Astrocyte (in vitro differentiated cells and primary cell): ENCODE measurements around the gene WDR37. TPM values are rescaled to one million over a fixed set of nuclear protein-coding genes. Genes with fewer than 3 reads are reported as not detected.

Experiments used
- DNase-seq: peaks from one replicate; pipeline ENCODE4 v3.0.0-alpha.2; 2010; ENCODE audit warnings: low read depth
- FAIRE-seq: peaks from 2 replicates; lab custom pipeline; 2011; peaks lifted over from hg19 to GRCh38; lab: Jason Lieb, UNC
- H2AFZ ChIP-seq: 2 replicates; pipeline ENCODE4 v1.6.0; 2012; ENCODE audit warnings: low read depth, low read length, inconsistent platforms
- H3K27ac ChIP-seq: 2 replicates; pipeline ENCODE4 v1.5.1; 2011; ENCODE audit warnings: low read depth, low read length, inconsistent platforms
- H3K27me3 ChIP-seq: 2 replicates; pipeline ENCODE4 v1.6.0; 2011; ENCODE audit warnings: low read length, inconsistent platforms; ENCODE audit not compliant: insufficient read depth
- H3K36me3 ChIP-seq: 2 replicates; pipeline ENCODE4 v1.5.1; 2011; ENCODE audit warnings: low read length, inconsistent platforms; ENCODE audit not compliant: insufficient read depth
- H3K4me1 ChIP-seq: 2 replicates; pipeline ENCODE4 v1.5.1; 2011; ENCODE audit warnings: low read length, inconsistent platforms; ENCODE audit not compliant: insufficient read depth
- H3K4me2 ChIP-seq: 2 replicates; pipeline ENCODE4 v1.6.0; 2012; ENCODE audit warnings: low read length, inconsistent platforms
- H3K4me3 ChIP-seq: 2 replicates; pipeline ENCODE4 v1.5.1; 2011; ENCODE audit warnings: low read depth, mild to moderate bottlenecking, low read length, inconsistent platforms; ENCODE audit not compliant: insufficient read depth
- H3K79me2 ChIP-seq: 2 replicates; pipeline ENCODE4 v1.6.0; 2012; ENCODE audit warnings: mild to moderate bottlenecking, low read length, inconsistent platforms; ENCODE audit not compliant: insufficient read depth
- H3K9ac ChIP-seq: 2 replicates; pipeline ENCODE4 v1.6.0; 2012; ENCODE audit warnings: mild to moderate bottlenecking, low read length, inconsistent platforms
- H3K9me3 ChIP-seq: 2 replicates; pipeline ENCODE4 v1.5.1; 2012; ENCODE audit warnings: low read depth, mild to moderate bottlenecking, low read length, inconsistent platforms; ENCODE audit not compliant: insufficient read depth
- H4K20me1 ChIP-seq: 2 replicates; pipeline ENCODE4 v1.6.0; 2012; ENCODE audit warnings: low read length, inconsistent platforms; ENCODE audit not compliant: insufficient read depth
- H3K27ac Mint-ChIP-seq: one replicate; pipeline ENCODE4 v1.8.0; 2021; ENCODE audit warnings: mild to moderate bottlenecking, mixed read lengths; ENCODE audit not compliant: unreplicated experiment
- H3K27me3 Mint-ChIP-seq: one replicate; pipeline ENCODE4 v1.8.0; 2021; ENCODE audit warnings: low read depth, mixed read lengths; ENCODE audit not compliant: unreplicated experiment
- H3K36me3 Mint-ChIP-seq: one replicate; pipeline ENCODE4 v1.8.0; 2021; ENCODE audit warnings: low read depth, mixed read lengths; ENCODE audit not compliant: unreplicated experiment
- H3K4me1 Mint-ChIP-seq: one replicate; pipeline ENCODE4 v1.8.0; 2021; ENCODE audit warnings: low read depth, mixed read lengths; ENCODE audit not compliant: unreplicated experiment
- H3K4me3 Mint-ChIP-seq: one replicate; pipeline ENCODE4 v1.8.0; 2021; ENCODE audit warnings: mild to moderate bottlenecking, moderate library complexity, mixed read lengths; ENCODE audit not compliant: unreplicated experiment
- H3K9me3 Mint-ChIP-seq: one replicate; pipeline ENCODE4 v1.8.0; 2021; ENCODE audit warnings: mild to moderate bottlenecking, mixed read lengths; ENCODE audit not compliant: unreplicated experiment
- EZH2 ChIP-seq: IDR thresholded peaks from 2 replicates; pipeline ENCODE4 v1.6.1; 2012; ENCODE audit warnings: mild to moderate bottlenecking, low read length, inconsistent platforms; ENCODE audit not compliant: insufficient read depth
- total RNA-seq: library from RNA; stranded (reverse); gene quantifications from 2 replicates; pipeline ENCODE4 v1.2.1, GENCODE V29; 2021
- TF ChIP-seq, protein P1 (sequence below): IDR thresholded peaks from 2 replicates; pipeline ENCODE4 v1.5.1; 2011; ENCODE audit warnings: low read depth, mild to moderate bottlenecking, inconsistent platforms, low read length, moderate library complexity; ENCODE audit not compliant: insufficient read depth

The WDR37 gene
- total RNA-seq, 1 donor from 2014 or later = 22.8 TPM

DNA sequence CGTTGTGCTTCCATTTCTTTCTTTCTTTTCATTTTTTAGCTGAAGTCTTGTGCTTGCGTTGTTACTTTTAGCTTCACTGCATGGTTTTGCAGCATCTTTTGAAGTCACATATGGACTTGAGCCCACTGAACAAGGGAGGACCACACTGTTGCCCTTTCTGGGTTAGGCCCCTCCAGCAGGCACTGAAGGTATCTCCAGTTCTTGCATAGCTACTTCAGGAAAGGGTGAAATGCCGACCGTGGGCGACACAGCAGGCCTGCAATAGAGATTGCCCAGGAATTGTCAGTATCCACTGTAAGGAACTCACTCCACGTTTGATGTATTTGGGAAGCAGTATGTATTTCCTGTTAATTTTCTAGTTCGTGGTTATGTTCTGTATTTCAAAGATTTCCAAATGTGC lies 85.1 kb downstream of the WDR37 start:
- no peak for DNase-seq
- Mint-ChIP-seq H3K27ac (no peak overlapping the region), H3K9me3 (peaks cover 17% of the 10 kb centered on the region), H3K4me1 (no peaks in the 10 kb centered on the region), H3K27me3 (peaks cover 3% of the 10 kb centered on the region), H3K4me3 (no peak overlapping the region), H3K36me3 (peaks cover 2% of the 10 kb centered on the region)
- FAIRE-seq = no peak
- no peaks in the 10 kb centered on the region for H3K9me3 ChIP-seq
- no peaks in the 10 kb centered on the region for H3K36me3 ChIP-seq
- H3K4me3 ChIP-seq = no peak overlapping the region
- TF ChIP-seq, protein P1, sequence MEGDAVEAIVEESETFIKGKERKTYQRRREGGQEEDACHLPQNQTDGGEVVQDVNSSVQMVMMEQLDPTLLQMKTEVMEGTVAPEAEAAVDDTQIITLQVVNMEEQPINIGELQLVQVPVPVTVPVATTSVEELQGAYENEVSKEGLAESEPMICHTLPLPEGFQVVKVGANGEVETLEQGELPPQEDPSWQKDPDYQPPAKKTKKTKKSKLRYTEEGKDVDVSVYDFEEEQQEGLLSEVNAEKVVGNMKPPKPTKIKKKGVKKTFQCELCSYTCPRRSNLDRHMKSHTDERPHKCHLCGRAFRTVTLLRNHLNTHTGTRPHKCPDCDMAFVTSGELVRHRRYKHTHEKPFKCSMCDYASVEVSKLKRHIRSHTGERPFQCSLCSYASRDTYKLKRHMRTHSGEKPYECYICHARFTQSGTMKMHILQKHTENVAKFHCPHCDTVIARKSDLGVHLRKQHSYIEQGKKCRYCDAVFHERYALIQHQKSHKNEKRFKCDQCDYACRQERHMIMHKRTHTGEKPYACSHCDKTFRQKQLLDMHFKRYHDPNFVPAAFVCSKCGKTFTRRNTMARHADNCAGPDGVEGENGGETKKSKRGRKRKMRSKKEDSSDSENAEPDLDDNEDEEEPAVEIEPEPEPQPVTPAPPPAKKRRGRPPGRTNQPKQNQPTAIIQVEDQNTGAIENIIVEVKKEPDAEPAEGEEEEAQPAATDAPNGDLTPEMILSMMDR = no peak
- no peak for TF ChIP-seq EZH2
- H3K4me2 ChIP-seq = no peak overlapping the region
- no peaks in the 10 kb centered on the region for H3K4me1 ChIP-seq
- no peaks in the 10 kb centered on the region for H3K27me3 ChIP-seq
- H3K79me2 ChIP-seq = no peaks in the 10 kb centered on the region
- no peak overlapping the region for H2AFZ ChIP-seq
- H3K9ac ChIP-seq = no peak overlapping the region
- H3K27ac ChIP-seq = no peak overlapping the region
- H4K20me1 ChIP-seq = no peaks in the 10 kb centered on the region

DNA sequence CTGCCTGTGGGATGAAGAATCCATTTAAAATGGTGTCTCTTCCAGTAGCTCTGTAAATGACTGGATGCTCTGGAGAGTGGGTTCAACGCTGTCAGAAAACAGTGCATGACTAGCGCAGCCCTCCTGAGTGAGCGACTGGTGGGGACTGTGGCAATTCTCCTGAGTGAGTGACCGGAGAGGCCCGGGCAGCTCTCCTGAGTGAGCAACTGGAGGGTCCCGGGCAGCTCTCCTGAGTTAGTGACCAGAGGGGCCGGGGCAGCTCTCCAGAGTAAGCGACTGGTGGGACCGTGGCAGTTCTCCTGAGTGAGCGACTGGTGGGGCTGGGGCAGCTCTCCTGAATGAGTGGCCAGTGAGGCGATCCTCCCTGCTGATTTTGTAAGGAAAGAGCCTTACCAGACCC lies 85.5 kb downstream of the WDR37 start:
- Histone ChIP-seq H3K9ac (no peak overlapping the region), H3K4me1 (no peaks in the 10 kb centered on the region), H3K4me2 (no peak overlapping the region), H3K4me3 (no peak overlapping the region), H2AFZ (no peak overlapping the region), H3K36me3 (no peaks in the 10 kb centered on the region), H4K20me1 (no peaks in the 10 kb centered on the region), H3K27ac (no peak overlapping the region), H3K27me3 (no peaks in the 10 kb centered on the region), H3K79me2 (no peaks in the 10 kb centered on the region), H3K9me3 (no peaks in the 10 kb centered on the region)
- Mint-ChIP-seq H3K9me3 (peaks cover 20% of the 10 kb centered on the region), H3K27ac (no peak overlapping the region), H3K4me1 (no peaks in the 10 kb centered on the region), H3K36me3 (peaks cover 2% of the 10 kb centered on the region), H3K4me3 (no peak overlapping the region), H3K27me3 (peaks cover 3% of the 10 kb centered on the region)
- FAIRE-seq (no peak), DNase-seq (no peak)
- TF ChIP-seq EZH2 = no peak
- TF ChIP-seq, protein P1 = no peak

DNA sequence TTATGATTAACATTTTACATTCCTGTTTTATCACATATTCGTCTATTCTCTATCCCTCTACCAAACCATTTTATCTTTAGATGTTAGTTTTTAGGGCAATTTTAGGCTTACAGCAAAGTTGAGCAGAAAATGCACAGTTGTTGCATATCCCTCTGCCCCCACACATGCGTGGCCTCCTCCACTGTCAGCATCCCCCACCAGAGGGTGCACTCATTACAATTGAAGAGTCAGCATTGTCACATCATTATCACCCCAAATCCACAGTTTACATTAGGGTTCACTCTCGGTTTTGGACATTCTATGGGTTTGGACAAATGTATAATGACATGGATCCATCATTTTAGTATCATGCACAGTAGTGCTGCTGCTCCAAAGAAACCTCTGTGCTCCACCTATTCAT lies 86.4 kb downstream of the WDR37 start:
- H3K79me2 ChIP-seq = no peaks in the 10 kb centered on the region
- no peak overlapping the region for H3K27ac ChIP-seq
- Mint-ChIP-seq H3K27me3 (peaks cover 3% of the 10 kb centered on the region), H3K27ac (no peak overlapping the region), H3K36me3 (no peaks in the 10 kb centered on the region), H3K4me3 (no peak overlapping the region), H3K9me3 (peaks cover 26% of the 10 kb centered on the region), H3K4me1 (no peaks in the 10 kb centered on the region)
- no peak overlapping the region for H3K9ac ChIP-seq
- no peak overlapping the region for H3K4me3 ChIP-seq
- H3K27me3 ChIP-seq = no peaks in the 10 kb centered on the region
- H3K36me3 ChIP-seq = no peaks in the 10 kb centered on the region
- no peak overlapping the region for H3K4me2 ChIP-seq
- no peaks in the 10 kb centered on the region for H4K20me1 ChIP-seq
- TF ChIP-seq EZH2 = no peak
- TF ChIP-seq, protein P1 = no peak
- H3K4me1 ChIP-seq = no peaks in the 10 kb centered on the region
- DNase-seq (no peak), FAIRE-seq (no peak)
- H2AFZ ChIP-seq = no peak overlapping the region
- H3K9me3 ChIP-seq = peaks cover 3% of the 10 kb centered on the region
